HG02885 (cell line): ENCODE measurements around the gene RIPOR3.
A peak's percentile ranks its signal among the peaks of the same experiment; 100 is the strongest.

Experiments used
- ATAC-seq: cut with Tn5 transposase; IDR thresholded peaks from one replicate; pipeline ENCODE4 v1.9.1; 2021; ENCODE audit warnings: mild to moderate bottlenecking; ENCODE audit not compliant: unreplicated experiment, poor library complexity

RIPOR3 gene, protein sequence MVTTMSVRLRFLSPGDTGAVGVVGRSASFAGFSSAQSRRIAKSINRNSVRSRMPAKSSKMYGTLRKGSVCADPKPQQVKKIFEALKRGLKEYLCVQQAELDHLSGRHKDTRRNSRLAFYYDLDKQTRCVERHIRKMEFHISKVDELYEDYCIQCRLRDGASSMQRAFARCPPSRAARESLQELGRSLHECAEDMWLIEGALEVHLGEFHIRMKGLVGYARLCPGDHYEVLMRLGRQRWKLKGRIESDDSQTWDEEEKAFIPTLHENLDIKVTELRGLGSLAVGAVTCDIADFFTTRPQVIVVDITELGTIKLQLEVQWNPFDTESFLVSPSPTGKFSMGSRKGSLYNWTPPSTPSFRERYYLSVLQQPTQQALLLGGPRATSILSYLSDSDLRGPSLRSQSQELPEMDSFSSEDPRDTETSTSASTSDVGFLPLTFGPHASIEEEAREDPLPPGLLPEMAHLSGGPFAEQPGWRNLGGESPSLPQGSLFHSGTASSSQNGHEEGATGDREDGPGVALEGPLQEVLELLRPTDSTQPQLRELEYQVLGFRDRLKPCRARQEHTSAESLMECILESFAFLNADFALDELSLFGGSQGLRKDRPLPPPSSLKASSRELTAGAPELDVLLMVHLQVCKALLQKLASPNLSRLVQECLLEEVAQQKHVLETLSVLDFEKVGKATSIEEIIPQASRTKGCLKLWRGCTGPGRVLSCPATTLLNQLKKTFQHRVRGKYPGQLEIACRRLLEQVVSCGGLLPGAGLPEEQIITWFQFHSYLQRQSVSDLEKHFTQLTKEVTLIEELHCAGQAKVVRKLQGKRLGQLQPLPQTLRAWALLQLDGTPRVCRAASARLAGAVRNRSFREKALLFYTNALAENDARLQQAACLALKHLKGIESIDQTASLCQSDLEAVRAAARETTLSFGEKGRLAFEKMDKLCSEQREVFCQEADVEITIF

GRCh38 chr20:50690650-50691572 is at the start of gene RIPOR3:
RIPOR3 (minus strand) TSS chr20:50691542; CDS start chr20:50691128, 414 bp downstream.
- no peak for ATAC-seq

GRCh38 chr20:50737352-50737751 is 46.0 kb upstream of the RIPOR3 start:
- ATAC-seq, result no peak

- no peak for ATAC-seq
These were observed 44.5 kb upstream of the RIPOR3 start for GRCh38 chr20:50735813-50736212.

- ATAC-seq, result no peak
These were observed 43.7 kb upstream of the RIPOR3 start for GRCh38 chr20:50734730-50735679.

DNA sequence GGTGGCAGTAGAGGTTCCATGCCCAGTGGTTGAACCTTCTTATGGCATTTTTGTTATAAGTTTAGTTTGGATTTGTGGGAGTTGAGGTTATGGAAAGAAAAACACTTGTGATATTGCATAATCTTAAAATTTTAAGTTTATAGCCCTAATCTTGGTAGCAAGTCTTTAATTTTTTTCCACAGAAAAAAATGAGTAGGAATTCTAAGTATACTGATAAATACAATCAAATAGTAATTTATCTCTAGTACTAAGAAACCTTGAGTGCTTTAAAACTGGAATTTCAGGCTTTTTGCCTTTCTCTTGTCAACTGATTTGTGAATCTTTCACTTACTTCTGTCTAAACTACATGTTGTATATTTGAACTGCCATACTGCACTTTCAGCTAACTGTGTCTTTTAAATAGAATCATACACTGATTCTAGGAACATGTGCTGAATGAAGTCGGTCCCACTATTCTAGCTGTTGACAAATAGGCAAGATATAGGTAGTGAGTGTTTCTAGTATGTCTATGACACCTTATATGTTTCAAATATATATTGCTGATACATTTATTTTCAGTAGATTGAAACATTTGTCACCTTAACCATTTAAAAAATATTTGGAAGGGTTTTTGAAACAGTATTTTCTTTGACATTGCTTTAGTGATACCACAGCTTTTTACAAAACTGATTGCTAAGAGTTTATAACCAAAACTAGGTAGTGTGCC is 42.5 kb upstream of the RIPOR3 start:
- no peak for ATAC-seq

GRCh38 chr20:50731930-50732690 is 40.8 kb upstream of the RIPOR3 start:
- ATAC-seq, result no peak

- peak; percentile 91 for ATAC-seq
These were observed 40.0 kb upstream of the RIPOR3 start, which contains the start of gene PARD6B for GRCh38 chr20:50731055-50731929. PARD6B (plus strand) TSS chr20:50731580; CDS start chr20:50731787, 207 bp downstream.

DNA sequence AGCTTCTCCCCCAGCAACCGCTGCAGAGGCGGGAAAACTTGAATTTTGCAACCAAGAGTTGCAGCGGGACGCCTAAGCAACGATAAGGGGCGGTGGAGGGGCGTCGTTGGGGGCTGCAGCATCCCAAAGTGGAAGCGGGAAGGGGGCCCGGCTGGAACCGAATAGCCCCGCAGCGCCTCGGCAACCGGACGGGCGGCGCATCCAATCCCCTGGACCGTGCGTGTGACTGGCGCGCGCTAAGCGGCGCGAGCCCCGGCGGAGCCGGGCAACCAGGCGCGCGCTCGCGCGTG is 39.4 kb upstream of the RIPOR3 start:
- no peak for ATAC-seq

GRCh38 chr20:50729901-50730764 is 38.8 kb upstream of the RIPOR3 start:
- ATAC-seq, result no peak

GRCh38 chr20:50728981-50729874 is 37.9 kb upstream of the RIPOR3 start:
- ATAC-seq, result no peak

DNA sequence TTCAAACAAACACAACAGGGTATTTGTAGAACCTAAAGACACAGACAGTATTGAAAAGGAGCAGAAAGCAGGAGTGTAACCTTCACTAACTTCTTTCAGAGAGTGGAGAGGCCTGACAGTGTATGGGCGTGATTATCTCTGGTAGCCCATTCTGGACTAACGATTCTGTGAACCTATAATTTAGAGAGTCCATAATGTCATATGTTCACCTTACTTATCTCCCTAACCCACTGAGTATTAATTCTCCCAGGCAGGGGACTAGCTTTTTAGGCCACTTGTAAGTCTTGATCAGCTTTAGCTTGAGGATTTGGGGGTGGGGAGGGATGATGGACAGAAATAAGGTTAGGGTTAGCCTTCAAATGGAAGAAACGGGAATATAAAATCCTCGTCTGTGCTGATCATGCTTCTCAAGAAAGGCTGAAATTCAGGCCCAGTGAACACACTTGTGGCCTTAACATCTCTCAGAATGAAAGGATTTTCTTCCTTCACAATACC is 37.2 kb upstream of the RIPOR3 start:
- ATAC-seq, result no peak

DNA sequence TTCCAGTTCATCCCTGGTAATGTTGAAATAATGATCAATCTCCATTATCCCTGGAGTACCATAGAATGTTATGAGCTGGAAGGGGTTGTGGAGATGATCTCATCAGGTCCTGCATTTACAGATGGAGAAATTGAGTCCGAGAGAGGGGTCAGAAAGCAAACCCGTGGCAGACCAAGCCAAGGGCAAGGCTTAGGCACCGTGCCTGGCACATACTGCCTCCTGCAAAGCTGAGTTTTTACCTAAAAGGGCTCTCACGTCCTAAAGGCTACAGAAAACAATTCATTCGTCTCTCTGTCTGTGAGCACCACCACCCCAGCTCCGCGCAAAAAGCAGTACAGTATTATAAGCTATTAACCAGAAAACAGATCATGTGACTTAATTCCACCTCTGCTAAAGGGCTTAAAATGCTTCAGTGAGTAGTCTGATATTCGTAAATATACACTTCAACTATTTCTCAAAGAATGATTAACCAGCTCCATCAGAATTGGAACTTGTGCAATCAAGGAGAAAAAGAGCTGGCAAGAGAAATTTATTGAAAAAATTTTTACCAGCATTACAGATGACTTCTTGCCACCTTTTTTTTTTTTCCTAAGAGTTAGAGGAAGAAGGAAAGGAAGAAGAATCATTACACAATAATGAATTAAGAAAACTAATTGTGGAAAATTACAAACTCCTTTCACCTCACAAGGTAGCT is 36.6 kb upstream of the RIPOR3 start:
- no peak for ATAC-seq

DNA sequence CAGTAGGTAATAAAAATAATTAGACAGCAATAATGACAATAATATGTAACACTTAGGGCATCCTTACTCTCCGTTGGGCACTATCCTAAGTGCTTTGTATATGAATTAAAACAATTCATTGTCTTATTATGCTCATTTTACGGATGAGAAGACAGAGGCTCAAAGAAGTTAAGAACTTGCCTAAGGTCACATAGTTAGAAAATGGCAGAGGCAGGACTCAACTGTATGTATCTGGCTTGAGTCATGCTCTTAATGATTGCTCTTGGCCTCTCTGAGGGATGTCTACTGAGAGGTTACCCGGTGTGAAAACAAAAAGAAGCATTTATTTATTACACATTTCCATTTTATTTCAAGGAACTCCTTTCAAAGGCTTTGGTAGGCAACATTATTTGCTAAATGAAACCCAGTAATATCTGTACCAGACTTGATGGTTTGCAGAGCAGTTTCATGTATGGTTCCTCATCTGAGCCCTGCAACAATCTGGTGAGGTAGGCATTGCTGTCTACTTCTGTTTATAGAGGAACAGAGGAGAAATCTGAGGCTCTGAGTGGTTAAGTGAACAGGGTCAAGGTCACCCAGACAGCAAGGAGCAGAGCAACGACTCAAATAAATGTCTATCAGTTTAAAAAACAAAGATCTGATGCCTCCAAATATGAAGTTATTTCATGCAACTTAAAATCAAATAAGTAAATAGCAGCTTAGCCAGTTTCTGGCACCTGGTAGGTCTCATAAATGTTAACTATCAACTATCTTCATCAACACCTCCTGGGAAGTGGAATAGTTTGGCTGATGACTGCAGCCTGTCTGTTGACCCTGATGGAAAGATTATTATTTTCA is 35.8 kb upstream of the RIPOR3 start:
- ATAC-seq, result no peak

DNA sequence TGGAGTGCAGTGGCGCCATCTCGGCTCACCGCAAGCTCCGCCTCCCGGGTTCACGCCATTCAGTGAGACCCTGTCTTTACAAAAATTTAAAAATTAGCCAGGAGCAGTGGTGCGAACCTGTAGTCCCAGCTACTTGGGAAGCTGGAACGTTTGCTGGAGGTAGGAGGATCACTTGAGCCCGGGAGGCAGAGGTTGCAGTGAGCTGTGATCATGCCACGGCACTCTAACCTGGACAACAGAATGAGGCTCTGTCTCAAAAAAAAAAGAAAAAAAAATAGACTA is 34.3 kb upstream of the RIPOR3 start:
- ATAC-seq, result no peak
